Stimulated activated CD8-positive, alpha-beta memory T cell treated with anti-CD3 and anti-CD28 coated beads, Interleukin-15, amount 100 ng/mL, for 48 hours (primary cell): ENCODE data around the gene LRP3.
"Not testable (repeated sequence)": the region's sequence is repeated elsewhere in the genome, so short reads cannot be mapped to it uniquely, and the experiment has no call there.

Source experiments
- DNase-seq, 2 donors: peaks; one replicate each; pipeline ENCODE4 v3.0.0-alpha.2; 2020; ENCODE audit warnings: low read depth in 2 of 2

LRP3 gene, protein sequence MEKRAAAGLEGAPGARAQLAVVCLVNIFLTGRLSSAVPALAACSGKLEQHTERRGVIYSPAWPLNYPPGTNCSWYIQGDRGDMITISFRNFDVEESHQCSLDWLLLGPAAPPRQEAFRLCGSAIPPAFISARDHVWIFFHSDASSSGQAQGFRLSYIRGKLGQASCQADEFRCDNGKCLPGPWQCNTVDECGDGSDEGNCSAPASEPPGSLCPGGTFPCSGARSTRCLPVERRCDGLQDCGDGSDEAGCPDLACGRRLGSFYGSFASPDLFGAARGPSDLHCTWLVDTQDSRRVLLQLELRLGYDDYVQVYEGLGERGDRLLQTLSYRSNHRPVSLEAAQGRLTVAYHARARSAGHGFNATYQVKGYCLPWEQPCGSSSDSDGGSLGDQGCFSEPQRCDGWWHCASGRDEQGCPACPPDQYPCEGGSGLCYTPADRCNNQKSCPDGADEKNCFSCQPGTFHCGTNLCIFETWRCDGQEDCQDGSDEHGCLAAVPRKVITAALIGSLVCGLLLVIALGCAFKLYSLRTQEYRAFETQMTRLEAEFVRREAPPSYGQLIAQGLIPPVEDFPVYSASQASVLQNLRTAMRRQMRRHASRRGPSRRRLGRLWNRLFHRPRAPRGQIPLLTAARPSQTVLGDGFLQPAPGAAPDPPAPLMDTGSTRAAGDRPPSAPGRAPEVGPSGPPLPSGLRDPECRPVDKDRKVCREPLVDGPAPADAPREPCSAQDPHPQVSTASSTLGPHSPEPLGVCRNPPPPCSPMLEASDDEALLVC

DNA sequence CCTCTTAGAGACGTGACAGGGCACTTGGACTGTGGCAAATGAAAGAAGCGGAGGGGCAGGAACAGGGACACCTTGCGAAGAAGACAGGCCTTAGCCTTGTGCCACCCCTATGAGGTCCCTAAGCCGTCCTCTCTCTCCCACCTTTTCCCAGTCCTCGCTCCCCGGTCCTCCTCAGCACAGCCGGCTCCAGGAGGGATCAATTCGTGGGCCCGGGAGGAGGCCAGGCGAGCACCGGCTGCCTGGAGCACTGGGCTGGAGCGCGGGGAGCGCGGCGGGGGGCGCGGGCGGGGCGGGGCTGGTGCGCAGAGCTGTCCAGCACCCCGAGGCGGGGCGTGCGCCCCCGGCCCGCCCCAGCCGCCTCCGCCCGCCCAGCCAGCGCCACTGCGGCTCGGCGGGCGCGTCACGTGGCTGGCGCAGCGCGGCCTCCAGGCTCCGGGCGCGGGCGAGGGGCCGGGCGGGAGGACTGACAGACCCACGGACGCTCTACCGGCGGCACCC, at the start of gene LRP3:
TSS of gene LRP3 (plus strand) at position 466 of the 498 bp plus-strand sequence. CDS start 456 bp downstream, outside the sequence.
- DNase-seq: no peak

DNA sequence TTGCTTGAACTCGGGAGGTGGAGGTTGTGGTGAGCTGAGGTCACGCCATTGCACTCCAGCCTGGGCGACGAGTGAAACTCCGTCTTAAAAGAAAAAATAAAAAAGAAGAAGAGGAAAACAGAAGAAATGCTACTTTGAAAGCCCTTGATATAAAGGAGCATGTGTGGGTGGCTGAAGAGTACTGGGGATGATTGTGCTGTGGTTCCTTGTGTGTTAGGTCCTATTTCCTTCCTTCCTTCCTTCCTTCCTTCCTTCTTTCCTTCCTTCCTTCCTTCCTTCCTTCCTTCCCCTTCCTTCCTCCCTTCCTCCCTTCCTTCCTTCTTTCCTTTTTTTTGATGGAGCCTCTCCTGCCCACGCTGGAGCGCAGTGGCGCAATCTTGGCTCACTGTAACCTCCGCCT, 47.9 kb upstream of the LRP3 start:
- no peak for DNase-seq

DNA sequence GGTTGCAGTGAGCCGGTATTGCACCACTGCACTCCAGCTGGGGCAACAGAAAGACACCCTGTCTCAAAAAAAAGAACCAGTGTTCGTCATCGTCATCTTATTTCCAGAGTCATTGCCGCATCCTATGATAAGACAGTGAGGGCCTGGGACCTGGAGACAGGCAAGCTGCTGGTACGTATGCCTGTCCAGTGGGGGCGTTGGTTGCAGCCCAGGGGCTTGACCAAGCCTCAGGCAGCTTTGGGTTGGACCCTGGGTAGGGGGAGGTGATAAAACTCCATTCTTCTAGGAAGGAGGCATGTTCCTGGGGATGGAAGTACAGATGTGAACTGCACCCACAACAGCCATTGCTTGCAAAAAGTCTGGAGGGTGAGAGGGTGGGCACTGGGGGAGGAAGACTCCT, 46.6 kb upstream of the LRP3 start:
- DNase-seq: no peak

DNA sequence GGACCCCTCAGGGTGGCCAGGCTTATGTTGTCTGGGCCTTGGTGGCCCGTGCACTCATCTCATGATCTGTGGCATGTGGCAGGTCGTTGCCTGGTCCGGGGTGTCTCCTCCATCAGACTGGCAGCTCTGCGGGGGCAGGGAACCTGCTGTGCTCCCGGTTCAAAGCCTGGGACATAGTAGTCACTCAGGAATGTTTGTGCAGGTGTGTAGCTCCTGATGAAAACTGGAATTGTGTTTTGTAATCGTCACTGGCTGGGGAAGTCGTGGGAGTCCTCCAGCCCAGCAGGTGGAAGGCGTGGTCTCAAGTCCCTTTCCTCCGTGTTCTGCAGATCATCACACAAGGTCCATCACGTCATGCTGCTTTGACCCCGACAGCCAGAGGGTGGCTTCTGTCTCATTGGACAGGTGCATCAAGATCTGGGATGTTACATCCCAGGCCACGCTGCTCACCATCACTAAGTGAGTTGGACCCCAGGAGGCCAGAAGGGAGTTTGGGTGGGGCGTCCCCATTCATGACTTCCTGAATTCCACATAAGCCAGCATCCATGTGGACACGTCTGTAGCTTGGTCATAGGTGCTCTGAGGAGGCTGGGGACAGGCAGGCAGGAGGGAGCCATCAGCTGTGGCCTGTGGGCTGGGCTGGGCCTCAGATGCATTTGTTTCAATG, 43.1 kb upstream of the LRP3 start:
- no peak for DNase-seq

DNA sequence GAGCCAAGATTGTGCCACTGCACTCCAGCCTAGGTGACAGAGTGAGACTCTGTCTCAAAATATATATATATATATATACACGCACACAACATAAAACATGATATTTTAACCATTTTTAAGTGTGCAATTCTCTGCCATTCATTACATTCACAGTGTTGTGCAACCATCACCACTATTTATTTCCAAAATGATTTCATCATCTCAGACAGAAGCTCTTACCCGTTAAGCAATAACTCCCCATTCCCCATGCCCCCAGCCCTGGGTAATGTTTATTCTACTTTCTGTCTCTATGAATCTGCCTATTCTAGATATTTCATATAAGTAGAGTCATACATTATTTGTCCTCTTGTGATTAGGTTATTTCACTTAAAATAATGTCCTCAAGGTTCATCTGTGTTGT, 42.0 kb upstream of the LRP3 start:
- DNase-seq: no peak

DNA sequence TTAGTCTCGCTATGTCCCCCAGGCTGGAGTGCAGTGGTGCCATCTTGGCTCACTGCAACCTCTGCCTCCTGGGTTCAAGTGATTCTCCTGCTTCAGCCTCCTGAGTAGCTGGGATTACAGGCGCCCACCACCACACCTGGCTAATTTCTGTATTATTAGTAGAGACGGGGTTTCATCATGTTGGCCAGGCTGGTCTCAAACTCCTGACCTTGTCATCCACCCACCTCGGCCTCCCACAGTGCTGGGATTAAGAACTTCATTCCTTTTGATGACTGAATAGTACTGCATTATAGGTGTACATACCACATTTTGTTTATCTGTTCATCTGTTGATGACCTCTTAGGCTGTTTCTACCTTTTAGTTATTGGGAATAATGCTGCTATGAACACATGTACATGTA, 41.5 kb upstream of the LRP3 start:
- DNase-seq: not testable (repeated sequence)

DNA sequence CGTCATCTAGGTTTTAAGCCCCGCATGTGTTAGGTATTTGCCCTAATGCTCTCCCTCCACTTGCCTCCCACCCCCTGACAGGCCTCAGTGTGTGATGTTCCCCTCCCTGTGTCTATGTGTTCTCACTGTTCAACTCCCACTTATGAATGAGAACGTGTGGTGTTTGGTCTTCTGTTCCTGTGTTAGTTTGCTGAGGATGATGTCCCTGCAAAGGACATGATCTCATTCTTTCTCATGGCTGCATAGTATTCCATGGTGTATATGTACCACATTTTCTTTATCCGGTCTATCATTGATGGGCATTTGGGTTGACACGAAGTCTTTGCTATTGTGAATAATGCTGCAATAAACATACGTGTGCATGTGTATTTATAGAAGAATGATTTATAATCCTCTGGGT, 39.8 kb upstream of the LRP3 start:
- not testable (repeated sequence) for DNase-seq

DNA sequence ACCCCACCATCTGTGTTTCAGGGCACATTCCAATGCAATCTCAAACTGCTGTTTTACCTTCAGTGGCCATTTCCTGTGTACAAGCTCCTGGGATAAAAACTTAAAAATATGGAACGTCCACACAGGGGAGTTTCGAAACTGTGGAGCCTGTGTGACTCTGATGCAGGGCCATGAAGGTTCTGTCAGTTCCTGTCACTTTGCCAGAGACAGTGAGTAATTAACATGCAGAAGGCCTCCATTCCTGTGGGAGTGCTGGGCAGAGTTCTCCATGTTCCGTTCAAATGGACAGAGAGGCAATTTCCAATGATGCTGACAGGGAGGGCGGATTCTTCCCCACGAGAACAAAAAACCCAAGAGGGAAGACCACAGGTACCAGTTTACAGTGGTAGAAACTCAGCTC, 37.8 kb upstream of the LRP3 start:
- no peak for DNase-seq

DNA sequence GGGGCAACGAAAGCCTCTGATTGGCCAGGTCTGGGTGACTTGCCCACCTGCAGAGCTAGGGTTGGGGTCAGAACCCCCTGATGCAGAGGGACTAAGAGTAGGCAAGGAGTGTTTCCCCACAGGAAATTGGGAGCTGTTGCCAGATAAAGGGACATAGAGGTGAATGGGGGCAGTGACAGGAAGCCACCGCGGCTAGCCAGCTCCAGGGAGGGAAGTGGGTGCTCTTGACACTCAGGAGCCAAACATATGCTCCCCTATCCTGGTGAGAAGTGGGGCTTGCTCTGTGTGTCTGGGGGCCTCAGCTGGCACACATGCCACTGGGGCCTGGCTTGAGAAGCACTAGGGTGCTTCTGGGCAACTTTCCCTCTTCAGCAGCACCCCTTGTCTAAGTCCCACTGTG, 36.2 kb upstream of the LRP3 start:
- DNase-seq: no peak

DNA sequence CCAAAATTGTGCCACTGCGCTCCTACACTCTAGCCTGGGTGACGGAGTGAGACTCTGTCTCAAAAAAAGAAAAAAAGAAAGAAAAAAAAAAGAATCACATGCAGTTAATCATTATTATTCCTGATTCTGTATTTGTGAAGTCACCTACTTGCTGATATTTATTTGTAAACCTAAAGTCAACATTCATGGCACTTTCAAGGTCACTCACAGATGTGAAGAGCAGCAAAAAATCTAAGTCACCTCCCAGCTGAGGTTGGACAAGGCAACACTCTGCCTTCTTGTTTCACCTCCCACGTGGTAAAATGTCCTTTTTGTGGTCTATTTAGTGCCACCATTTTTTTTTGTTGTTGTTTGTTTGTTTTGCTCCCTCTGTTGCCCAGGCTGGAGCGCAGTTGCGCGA, 35.8 kb upstream of the LRP3 start:
- no peak for DNase-seq

DNA sequence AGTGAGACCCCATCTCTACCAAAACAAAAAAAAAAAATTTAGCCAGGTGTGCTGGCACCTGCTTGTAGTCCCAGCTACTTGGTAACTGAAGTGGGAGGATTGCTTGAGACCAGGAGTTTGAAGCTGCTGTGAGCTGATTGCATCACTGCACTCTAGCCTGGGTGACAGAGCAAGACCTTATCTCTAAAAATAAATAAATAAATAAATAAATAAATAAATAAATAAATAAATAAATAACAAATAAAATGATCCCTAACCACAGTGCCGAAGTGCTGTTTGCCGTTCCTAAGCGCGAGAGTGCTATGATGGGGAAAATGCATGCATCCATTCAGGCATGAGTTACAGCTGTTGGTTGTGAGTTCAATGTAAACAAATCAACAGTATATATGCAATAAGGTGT, 35.0 kb upstream of the LRP3 start:
- DNase-seq: no peak

DNA sequence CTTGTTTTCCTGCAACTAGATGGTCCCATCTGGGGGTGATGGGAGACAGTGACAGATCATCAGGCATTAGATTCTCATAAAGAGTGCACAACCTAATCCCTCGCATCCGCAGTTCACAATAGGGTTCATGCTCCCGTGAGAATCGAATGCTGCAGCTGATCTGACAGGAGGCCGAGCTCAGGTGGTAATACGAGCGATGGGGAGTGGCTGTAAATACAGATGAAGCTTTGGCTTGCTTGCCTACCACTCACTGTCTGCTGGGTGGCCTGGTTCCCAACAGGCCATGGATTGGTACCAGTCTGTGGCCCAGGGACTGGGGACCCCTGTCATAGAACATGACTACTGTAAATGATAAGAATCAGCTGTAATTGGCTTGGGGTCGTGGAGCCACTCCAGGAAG, 34.2 kb upstream of the LRP3 start:
- DNase-seq: no peak

DNA sequence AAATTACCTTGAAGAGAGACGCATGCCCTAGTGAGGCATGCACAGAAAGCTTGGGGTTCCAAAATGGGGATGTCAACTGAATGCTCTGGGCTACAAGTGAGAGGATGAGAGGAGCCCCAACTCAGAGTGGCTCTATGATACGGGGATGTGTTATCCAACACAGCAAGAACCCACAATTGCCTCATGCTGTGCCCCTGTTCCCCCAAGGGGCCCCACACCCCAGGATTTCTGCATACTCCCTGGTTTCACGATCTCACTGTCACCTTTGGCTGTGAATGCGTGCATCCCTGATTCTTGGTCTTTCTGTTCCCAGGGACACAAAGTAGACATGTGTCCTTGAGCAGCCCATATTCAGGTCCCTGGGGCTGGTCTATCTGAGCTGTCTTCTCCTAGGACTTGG, 32.9 kb upstream of the LRP3 start:
- DNase-seq: no peak

DNA sequence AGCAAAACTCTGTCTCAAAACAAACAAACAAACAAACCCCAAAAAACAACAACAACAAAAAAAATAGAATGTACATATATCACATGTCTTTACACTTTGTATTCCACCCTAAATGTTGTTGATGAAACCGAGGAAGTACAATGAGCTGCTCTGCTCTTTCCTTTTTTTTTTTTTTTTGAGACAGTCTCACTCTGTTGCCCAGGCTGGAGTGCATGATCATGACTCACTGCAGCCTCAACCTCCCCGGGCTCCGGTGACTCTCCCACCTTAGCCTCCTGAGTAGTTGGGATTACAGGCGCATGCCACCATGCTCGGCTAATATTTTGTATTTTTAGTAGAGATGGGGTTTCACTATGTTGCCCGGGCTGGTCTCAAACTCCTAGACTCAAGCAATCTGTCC, 30.6 kb upstream of the LRP3 start:
- DNase-seq: no peak

DNA sequence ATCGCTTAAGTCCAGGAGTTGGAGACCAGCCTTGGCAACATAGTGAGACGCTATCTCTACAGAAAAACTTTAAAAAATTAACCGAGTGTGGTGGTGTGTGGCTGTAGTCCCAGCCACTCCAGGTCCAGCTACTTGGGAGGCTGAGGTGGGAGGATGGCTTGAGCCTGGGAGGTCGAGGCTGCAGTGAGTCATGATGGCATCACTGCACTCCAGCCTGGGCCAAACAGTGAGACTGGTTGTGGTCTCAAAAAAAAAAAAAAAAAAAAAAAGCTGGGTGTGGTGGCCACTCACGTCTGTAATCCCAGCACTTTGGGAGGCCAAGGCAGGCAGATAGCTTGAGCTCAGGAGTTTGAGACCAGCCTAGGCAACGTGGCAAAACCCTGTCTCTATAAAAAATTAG, 28.1 kb upstream of the LRP3 start:
- DNase-seq: not testable (repeated sequence)

DNA sequence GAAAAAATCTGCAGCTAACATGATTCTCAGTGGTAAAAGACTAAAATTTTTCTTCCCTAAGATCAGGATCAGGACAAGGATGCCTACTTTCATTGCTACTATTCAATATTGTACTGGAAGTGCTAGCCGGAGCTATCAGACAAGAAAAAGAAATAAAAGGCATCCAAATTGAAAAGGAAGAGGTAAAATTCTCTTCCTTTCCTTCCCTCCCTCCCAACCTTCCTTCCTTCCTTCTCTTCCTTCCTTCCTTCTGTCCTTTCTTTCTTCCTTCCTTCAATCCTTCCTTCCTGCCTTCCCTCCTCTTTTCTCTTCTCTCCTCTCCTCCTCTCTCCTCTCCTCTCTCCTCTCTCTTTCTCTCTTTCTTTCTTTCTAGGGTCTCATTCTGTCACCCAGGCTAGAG, 26.7 kb upstream of the LRP3 start:
- no peak for DNase-seq

DNA sequence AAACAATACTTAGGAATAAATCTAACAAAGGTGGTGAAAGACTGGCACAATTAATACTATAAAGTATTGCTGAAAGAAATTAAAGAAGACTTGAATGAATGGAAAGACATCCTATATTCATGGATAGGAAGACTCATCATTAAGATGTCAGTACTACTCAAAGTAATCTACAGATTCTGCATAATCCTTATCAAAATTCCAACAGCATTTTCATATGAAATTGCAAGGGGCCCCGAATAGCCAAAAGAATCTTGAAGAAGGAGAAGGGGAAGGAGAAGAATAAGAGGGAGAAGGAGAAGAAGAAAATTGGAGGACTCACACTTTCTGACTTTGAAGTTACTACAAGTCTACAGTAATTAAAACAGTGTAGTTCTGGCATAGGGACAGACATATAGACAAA, 25.6 kb upstream of the LRP3 start:
- no peak for DNase-seq

DNA sequence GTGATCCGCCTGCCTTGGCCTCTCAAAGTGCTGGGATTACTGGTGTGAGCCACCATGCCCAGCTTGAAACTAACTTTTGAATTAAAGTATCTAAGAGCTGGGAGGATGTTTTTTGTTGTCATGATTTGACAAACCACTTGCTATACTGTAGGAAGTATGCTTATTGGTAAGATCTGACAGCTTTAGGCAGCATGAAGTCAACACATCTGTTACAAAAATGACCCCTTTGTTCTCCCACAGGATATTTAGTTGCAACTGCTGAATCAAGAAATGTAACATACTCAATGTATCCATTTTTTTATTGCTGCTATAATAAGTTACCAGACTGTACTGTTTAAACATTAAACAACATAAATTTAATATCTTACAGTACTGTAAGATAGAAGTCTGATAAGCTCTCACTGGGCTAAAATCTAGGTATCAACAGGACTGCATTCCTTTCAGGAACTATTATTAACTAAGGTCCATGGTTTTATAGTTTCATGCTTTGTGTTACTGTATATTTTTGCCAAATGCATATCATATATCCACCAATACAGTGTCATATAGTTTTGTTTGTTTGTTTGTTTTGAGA, 22.8 kb upstream of the LRP3 start:
- DNase-seq: no peak

DNA sequence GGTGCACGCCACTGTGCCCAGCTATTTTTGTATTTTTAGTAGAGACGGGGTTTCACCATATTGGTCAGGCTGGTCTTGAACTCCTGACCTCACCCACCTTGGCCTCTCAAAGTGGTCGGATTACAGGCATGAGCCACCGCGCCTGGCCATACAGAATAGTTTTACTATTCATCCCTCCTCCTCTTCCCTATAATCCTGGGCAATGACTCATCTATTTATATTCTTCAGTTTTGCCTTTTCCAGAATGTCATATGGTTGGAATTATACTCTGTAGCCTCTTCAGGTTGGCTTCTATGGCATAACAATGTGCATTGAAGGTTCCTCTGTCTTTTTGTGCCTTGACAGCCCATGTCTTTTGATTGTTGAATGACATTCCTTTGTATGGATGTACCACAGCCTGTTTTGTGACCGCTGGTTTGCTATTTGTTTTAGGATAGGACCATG, 22.2 kb upstream of the LRP3 start:
- DNase-seq: no peak

DNA sequence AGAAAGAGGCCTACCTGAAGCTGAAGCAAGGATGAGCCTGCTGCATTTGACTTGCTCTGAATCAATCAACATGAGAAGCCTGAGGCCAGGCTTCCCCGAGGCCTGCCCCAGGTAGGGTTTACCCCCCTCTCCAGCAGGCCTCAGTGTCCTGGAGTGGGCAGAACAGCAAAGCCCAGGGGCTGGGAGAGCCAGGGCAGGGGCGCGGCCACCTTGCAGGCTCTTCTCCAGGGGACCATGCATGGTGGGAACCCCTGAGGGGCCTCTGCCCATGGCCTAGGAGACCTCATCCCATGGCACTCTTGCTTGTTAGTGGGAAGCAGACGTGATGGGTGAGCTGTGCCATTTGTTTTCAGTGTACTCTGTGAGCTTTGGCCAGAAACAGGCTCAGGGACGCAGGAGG, 19.9 kb upstream of the LRP3 start:
- DNase-seq: no peak

DNA sequence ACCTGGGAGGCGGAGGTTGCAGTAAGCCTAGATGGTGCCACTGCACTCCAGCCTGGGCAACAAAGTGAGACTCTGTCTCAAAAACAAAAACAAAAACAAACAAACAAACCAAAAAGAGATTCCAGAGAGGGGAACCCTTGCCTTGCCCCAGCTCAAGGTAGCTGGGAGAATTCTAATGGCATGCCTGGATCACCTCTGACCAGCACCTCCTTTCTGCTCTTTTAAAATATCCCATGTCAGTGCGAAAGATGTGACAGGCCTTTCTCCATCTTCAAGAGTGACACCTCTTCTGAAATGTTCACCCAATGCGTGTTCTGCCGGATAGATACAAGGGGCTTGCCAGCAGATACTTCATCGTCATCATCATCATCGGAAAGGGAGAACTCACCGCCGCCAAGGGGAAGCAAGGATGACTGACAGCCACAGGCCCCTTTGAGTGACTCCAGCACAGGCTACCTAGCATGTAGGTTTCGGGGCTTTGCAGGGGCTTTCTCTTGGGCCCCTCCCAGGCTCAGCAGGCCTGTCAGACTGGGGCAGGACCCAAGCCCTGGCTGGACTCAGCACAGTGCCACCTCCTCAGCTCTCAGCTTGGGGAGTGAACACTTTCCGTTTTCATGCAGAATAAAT, 18.9 kb upstream of the LRP3 start:
- DNase-seq: no peak
